Measurements from ENCODE around the gene FIZ1.
"Not testable (repeated sequence)": the region's sequence is repeated elsewhere in the genome, so short reads cannot be mapped to it uniquely, and the experiment has no call there.

The FIZ1 gene

DNA sequence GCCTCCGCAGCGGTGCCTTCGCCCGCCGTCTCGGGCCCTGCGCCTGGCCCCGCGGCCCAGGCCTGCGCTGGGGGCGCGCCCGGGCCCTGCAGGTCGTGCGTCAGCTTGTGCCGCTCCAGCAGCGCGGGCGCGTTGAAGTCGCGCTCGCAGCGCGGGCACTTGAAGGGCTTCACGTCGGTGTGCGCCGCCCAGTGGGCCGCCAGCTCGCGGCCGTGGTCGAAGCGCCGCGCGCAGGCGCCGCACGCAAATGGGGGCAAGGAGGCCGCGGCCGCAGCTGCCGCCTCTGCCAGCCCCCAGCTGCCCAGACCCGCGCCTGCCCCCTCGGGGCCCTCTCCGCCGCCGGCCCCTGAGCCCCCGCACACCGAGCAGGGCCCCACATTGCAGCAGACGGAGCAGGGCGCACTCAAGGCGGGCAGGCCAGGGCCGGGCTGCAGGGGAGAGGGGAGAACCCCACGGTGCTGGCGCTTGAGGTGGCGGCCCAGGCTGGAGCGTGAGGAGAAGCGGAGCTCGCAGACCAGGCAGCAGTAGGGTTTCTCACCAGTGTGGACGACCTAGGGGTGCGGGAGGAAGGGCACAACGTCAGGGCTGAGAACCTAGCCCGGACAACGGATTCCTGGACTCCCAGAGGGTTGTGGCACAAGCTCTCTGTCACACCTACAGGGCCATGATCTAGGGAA lies 6.1 kb downstream of the FIZ1 start:
- no peak for DNase-seq

GRCh38 chr19:55592391-55593090 lies 6.8 kb downstream of the FIZ1 start:
- DNase-seq, result no peak

DNA sequence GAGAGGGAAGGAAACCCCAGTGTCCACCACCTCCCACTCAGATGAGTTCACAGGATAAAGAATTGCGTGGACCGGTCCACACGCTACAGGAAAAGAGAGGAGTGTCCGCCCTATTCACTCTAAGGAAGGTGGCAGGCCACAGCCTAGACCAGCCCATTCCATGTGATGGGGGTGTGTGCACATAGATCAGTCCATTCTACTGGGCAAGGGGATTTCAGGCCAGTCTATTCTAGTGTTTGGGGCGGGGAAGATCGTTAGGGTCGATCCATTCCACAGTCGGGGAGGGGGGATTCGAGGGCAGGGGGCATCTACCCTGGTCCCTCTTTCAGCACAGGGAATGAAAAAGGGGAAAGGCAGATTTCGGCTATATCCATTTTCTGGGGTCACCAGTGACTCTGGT lies 7.8 kb downstream of the FIZ1 start:
- DNase-seq, result no peak

GRCh38 chr19:55590617-55591016 lies 8.7 kb downstream of the FIZ1 start:
- DNase-seq, result no peak

DNA sequence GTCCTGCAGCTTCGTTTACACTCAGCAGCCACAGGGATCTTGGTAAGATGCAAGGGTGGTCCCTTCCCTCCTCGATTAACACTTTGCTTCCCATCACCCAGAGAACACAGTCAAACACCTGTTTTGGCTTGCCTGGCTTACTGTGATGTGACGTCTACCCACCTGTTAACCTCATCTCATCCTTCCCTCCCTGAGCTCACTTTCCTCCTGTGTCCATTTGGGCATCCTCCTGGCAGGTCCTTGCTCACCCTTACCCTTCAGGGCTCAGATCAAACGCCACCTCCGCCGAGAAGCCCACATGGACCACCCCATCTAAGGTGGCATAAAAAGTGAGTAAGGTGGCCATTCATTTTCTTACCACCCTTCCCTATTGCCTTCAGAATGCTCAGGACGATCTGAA lies 9.2 kb downstream of the FIZ1 start:
- no peak for DNase-seq

DNA sequence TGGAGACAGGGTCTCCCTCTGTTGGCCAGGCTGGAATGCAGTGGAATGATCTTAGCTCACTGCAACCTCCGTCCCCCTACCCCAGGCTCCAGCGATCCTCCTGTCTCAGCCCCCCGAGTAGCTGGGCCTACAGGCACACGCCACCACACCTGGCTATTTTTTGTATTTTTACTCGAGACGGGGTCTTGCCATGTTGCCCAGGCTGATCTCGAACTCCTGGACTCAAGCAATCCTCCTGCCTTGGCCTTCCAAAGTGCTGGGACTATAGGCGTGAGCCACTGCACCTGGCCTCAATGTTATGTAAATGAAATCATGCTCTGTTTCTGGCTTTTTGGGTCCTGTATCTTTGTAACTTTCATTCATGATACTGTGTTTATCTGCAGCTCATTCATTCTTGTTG lies 10.6 kb downstream of the FIZ1 start:
- DNase-seq, result no peak

- peak; percentile 82 for DNase-seq
Observed at GRCh38 chr19:55586976-55587668, 12.2 kb downstream of the FIZ1 start.

- DNase-seq, result no peak
Observed at GRCh38 chr19:55585658-55586339, 13.5 kb downstream of the FIZ1 start.

DNA sequence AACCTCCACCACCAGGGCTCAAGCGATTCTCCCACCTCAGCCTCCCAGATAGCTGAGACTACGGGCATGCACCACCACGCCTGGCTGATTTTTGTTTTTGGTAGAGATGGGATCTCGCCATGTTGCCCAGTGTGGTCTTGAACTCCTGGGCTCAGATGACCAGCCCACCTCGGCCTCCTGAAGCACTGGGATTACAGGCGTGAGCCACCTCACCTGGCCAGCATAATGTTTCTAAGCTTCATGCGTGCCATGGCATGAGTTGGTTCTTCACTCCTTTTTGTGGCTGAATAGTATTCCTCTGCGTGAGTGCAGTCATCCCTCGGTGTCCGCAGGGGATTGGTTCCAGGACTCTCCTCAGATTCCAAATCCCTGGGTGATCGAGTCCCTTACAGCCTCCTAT lies 14.4 kb downstream of the FIZ1 start:
- DNase-seq, result no peak

GRCh38 chr19:55583897-55584296 lies 15.4 kb downstream of the FIZ1 start:
- not testable (repeated sequence) for DNase-seq

- not testable (repeated sequence) for DNase-seq
Observed at GRCh38 chr19:55582284-55582683, 17.0 kb downstream of the FIZ1 start.

DNA sequence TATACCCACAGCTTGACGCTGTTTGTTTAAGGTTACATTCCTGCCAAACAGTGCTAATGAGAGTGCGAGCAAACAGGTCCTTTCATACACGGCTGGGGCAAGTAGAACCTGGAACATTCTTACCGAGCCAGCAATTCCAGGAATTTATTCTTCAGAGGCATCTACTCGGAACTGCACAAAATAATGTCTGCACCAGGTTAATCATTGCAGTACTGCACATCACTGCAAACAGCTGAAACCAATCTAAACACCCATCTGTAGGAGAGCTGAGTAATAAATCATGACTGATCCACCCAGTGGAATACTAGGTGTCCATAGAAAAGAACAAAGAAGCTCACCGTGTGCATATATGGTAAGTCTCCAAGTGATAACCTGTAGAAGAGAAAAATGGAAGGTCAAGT lies 17.5 kb downstream of the FIZ1 start:
- DNase-seq, result no peak

DNA sequence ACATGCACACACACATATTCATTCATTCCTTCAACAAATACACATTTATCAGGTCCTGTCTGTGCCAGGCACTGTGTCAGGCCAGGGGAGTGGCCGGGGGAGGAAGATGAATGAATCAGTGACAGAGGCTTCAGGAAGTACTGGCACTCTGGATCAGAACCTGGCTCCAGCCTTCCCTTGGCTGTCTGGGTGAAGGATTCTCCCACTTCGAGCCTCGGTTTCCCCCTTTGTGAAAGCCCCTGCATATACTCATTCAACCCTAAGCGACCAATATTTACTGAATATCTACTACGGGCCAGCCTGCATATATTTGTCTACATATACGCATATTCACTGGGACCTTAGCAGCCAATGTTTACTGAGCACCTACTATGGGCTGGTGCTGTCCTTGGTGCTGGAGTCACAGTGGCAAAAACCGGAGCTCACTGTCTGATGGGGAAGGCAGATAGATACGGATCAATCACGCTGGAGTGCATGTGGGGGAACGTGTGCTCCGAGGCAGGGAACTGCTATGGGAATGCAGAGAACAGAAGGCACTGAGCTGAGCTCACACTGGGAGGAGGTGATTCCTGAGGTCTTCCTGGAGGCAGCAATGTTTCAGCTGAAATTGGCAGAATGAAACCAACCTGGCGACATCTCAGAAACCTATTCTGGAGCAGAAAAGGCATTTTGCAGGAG lies 18.0 kb downstream of the FIZ1 start:
- DNase-seq, result no peak

DNA sequence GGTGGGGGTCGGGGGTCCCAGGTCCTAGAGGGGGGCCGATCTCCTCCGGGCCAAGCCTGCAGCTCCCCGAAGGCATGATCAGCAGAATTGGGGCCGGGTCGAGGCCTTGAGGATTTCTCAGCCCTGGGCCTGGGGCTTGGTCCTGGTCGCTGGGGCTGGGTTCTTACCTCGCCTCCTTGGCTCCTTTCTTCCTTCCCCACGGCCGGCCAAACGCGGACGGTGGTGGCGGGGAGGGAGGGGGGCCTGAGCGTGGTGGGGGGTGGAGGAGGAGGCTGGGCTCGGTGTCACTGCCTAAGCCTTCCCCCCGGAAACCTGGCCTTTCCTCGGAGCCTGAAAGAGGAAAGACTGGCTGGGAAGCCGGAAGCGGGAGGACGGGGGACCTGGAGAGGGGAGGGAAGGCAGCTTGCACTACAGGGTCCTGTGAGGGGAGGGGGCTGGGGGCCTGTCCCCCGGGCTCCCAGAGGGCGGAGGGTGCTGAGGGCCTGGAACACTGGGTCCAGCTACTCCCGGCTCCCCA lies 18.6 kb downstream of the FIZ1 start, which contains the start of gene ZNF579:
Gene ZNF579 (minus strand): TSS at position 221 of the 517 bp plus-strand sequence. CDS start 1,209 bp downstream, outside the sequence.
- peak; percentile 83 for DNase-seq

GRCh38 chr19:55579766-55580621 lies 19.3 kb downstream of the FIZ1 start:
- no peak for DNase-seq

DNA sequence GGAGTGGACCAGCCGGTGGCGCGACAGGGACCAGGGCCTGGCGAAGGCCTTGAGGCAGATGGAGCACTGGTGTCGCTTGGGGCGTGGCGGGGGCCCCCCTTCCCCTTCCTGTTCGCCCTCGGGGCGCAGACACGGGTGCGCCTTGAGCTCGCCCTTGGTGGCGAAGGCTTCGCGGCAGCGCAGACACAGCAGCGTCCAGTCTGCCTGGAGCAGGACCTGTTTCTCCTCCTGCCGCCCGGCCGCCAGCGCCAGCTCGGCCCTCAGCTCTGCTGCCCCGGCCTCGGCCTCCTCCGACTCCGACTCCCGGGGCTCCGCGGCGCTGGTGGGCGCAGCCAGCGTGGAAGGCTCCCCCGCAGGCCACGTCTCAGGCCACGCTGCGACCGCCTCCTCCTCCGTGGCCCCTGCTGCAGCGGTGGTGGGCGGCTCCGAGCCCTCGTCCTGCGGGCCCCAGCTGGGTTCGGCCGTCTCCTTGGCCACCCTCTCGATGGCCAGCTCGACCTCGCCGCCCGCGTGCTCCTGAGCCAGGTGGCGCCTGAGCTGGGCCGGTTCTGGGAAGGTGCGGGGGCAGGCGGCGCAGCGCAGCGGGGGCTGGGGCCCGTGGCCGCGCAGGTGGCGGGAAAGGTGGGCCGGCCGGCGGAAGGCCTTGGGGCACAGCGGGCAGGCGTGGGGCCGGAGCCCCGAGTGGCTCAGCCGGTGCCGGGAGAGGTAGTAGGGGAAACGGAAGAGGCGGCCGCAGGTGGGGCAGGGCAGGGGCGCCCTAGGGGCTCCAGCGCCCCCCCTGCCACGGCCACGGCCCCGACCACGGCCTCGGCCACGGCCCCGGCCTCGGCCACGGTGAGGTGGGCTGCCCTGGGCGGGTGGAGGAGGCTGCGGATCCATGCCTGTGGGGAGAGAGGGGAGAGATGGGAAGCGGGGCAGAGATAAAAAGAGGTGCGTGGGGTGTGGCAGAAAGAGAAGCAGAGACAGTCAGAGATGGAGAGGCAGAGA lies 20.3 kb downstream of the FIZ1 start:
- no peak for DNase-seq

GRCh38 chr19:55578031-55578760 lies 21.1 kb downstream of the FIZ1 start:
- DNase-seq, result no peak

DNA sequence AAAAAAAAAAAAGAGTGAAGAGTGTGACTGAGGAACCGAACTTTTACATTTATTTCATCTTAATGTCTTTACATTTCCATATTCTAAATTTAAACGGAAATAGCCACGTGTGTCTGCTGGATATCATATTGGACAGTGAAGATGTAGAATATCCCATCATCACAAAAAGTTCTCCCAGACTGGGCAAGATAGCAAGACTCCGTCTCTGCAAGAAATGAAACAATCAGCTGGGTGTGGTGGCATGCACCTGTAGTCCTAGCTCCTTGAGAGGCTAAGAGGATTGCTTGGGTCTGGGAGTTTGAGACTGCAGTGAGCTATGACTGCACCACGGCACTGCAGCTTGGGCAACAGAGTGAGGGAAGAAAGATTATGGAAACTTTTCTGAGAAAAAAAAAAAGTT lies 22.6 kb downstream of the FIZ1 start:
- no peak for DNase-seq

DNA sequence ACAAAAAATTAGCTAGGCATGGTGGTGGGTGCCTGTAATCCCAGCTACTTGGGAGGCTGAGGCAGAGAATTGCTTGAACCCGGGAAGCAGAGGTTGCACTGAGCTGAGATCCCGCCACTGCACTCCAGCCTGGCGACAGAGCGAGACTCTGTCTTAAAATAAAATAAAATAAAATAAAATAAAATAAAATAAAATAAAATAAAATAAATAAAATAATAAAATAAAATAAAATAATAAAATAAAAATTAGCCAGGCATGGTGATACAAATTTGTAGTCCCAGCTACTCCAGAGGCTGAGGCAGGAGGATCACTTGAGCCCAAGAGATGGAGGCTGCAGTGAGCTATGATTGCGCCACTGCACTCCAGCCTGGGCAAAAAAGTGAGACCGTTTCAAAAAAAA lies 25.4 kb downstream of the FIZ1 start:
- not testable (repeated sequence) for DNase-seq

DNA sequence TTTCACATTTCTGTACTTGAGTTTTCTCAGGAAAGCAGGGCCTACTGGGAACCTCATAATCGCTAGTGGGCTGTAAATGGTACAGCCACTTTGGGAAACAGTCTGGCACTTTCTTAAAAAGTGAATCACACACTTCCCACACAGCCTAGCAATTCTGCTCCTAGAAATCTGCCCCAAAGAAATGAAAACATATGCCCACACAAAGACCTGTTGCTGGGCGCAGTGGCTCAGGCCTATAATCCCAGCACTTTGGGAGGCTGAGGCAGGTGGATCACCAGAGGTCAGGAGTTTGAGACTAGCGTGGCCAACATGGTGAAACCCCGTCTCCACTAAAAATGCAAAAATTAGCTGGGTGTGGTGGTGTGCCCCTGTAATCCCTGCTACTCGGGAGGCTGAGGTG lies 29.8 kb downstream of the FIZ1 start:
- not testable (repeated sequence) for DNase-seq

Measured in NCI-H1694 treated with DMSO at 0.1 percent for 48 hours (cell line).